HG03439 (cell line): ENCODE data around the gene ECSCR.
"Not testable (repeated sequence)": the region's sequence is repeated elsewhere in the genome, so short reads cannot be mapped to it uniquely, and the experiment has no call there.

Experiments used
- ATAC-seq: cut with Tn5 transposase; IDR thresholded peaks from one replicate; pipeline ENCODE4 v1.9.1; 2021; ENCODE audit warnings: mild to moderate bottlenecking, moderate library complexity; ENCODE audit not compliant: unreplicated experiment

The ECSCR gene, protein sequence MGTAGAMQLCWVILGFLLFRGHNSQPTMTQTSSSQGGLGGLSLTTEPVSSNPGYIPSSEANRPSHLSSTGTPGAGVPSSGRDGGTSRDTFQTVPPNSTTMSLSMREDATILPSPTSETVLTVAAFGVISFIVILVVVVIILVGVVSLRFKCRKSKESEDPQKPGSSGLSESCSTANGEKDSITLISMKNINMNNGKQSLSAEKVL

DNA sequence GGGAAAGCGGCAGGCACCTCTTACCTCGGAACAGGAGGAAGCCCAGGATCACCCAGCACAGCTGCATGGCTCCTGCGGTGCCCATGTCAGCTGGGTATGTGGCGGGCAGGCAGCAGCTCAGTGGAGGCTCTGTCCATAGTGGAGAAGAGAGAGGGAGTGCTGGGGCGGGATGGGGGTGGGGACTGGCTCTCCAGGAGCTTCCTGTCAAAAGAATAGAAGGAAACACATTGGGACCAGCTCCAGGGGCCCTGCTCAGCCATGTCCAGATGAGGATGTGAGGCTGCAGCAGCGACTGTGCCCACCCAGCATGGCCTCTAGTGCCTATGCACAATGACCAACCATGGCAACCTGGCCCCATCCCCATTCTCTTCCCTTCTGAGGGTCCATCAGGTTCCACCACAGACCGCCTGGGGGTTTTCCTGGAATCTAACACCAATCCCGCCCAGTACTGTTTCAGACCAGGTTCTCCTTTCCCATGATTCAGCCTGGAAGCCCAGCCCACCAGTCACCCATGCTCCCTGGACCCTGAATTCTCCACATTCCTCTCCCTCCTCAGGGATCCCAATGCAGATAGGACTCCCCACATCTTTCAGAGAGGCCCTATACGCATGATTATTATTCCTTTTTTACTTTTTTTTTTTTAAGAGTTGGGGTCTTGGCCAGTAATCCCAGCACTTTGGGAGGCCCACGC lies at the start of gene ECSCR:
ECSCR (minus strand) TSS at position 158 of the 691 bp plus-strand sequence; CDS start at position 85, 73 bp downstream.
- ATAC-seq = no peak

GRCh38 chr5:139504722-139505121 lies 42.2 kb upstream of the ECSCR start:
- not testable (repeated sequence) for ATAC-seq

DNA sequence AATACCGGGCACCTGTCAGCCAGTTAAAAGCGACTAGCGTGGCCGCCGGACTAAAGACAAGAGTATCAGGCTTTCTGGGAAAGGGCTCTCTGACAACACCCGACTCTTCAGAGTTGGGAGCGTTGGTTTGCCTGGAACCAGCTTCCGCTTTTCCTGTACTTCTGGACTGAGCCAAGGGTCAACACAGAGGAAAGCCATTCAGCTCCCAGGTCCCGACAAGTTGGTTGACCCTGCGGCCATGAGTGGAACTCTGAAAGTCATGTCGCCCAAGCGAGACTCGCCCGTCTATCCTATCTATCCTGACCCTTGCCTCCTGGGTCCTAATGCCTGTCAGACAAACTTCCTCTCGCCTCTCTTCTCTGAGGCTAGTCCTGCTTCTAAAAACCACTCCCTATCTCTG lies 41.3 kb upstream of the ECSCR start:
- not testable (repeated sequence) for ATAC-seq

GRCh38 chr5:139503036-139503817 lies 40.7 kb upstream of the ECSCR start:
- not testable (repeated sequence) for ATAC-seq

- ATAC-seq = no peak
These were observed 38.8 kb upstream of the ECSCR start for GRCh38 chr5:139501381-139501780.

GRCh38 chr5:139495638-139496435 lies 33.3 kb upstream of the ECSCR start:
- ATAC-seq = no peak

DNA sequence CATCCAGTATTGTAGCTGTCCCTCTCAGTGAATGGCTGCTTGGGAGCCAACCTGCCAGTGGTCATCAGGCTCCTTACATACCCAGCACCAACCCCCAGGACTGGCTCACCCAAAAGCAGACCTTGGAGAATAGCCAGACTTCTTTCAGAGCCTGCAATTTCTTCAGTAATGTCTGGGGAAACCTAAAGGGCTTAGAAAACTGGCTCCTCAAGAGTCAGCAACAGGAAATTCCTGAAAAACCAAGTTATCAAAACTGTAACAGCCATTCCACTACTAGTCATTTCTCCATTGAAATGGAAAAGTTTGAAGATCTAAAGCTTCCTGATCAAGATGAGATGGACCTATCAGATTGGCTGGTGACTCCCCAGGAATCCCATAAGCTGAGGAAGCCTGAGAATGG lies 32.3 kb upstream of the ECSCR start:
- ATAC-seq = no peak

GRCh38 chr5:139494256-139494655 lies 31.7 kb upstream of the ECSCR start:
- ATAC-seq = no peak

DNA sequence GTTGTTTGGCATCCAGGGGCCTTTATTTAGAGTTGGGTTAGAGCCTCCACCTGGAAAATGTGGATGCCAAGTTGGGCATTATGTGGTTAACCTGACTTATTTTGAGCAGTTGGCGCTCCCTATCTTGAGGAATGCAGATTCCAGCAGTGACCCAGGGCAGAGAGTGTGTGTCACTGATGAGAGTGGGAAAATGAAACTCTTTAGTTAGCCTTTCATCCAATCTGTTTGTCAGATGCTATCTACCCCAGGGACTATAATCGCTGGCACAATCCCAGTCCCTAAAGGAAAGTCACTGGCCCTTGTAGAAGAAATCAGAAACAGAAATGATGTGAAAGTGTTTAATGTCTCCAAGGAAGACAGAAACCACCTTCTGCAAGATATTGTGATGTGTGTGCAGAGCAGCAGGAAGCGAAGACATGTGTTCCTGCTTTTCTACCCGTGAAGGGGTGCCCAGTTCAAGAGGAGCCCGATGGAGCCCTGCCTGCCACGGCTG lies 30.2 kb upstream of the ECSCR start:
- ATAC-seq = no peak

DNA sequence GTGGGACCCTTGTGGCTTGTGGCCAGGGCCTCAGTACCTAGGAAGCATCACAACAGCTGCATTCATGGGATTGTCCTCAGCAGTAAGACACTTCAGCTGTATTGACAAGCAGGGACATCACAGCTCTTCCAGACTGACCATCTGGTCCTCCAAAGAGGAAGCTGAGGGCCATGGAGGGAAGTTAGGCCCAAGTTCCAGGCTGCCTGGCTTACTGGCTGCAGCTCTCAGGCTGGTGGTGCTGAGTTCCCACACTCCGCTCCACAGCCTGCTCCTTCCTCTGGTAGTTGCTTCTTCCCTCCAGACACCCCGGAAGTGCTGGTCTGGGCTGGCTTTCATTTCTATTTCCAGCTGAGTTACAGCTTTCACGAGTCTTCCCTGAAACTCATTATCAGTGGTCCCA lies 25.7 kb upstream of the ECSCR start:
- no peak for ATAC-seq

- ATAC-seq = no peak
These were observed 23.7 kb upstream of the ECSCR start for GRCh38 chr5:139486201-139486600.

DNA sequence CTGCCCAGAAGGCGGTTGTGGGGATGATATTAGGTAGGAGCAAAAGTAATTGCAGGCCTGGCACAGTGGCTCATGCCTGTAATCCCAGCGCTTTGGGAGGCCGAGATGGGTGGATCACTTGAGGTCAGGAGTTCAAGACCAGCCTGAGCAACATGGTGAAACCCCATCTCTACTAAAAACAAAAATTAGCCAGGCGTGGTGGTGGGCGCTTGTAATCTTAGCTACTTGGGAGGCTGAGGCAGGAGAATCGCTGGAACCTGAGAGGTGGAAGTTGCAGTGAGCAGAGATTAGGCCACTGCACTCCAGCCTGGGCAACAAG lies 20.3 kb upstream of the ECSCR start:
- ATAC-seq = not testable (repeated sequence)

GRCh38 chr5:139482050-139482889 lies 19.7 kb upstream of the ECSCR start, which contains the start of gene STING1:
Gene STING1 (minus strand): TSS chr5:139482758. CDS start chr5:139481704, 1,054 bp downstream.
- no peak for ATAC-seq

GRCh38 chr5:139481580-139482049 lies 19.1 kb upstream of the ECSCR start:
- no peak for ATAC-seq

GRCh38 chr5:139481122-139481533 lies 18.6 kb upstream of the ECSCR start:
- ATAC-seq = no peak

GRCh38 chr5:139479729-139480128 lies 17.2 kb upstream of the ECSCR start:
- ATAC-seq = not testable (repeated sequence)

- not testable (repeated sequence) for ATAC-seq
These were observed 16.3 kb upstream of the ECSCR start for GRCh38 chr5:139478657-139479423.

- no peak for ATAC-seq
These were observed 13.5 kb upstream of the ECSCR start for GRCh38 chr5:139475865-139476617.
